ACC112 (cell line): Measurements from ENCODE around the gene TRIM61.
"Not testable (repeated sequence)": the region's sequence is repeated elsewhere in the genome, so short reads cannot be mapped to it uniquely, and the experiment has no call there.

Source experiments
- H2AFZ ChIP-seq: fragments of 200-600 bp; sonication (generic); one replicate; pipeline ENCODE4 v1.6.0; 2017; ENCODE audit warnings: antibody characterized with exemption, low read length; ENCODE audit not compliant: unreplicated experiment
- H3K27ac ChIP-seq: fragments of 200-600 bp; sonication (generic); 2 replicates; pipeline ENCODE4 v1.5.1; 2014; ENCODE audit warnings: low read depth, mild to moderate bottlenecking, antibody characterized with exemption, low read length, moderate library complexity
- H3K27me3 ChIP-seq: fragments of 200-600 bp; sonication (generic); 2 replicates; pipeline ENCODE4 v1.6.1; 2014; ENCODE audit warnings: mild to moderate bottlenecking, antibody characterized with exemption, low read length, moderate library complexity, mixed read lengths; ENCODE audit not compliant: insufficient read depth
- H3K36me3 ChIP-seq: fragments of 200-600 bp; sonication (generic); 2 replicates; pipeline ENCODE4 v1.6.1; 2016; ENCODE audit warnings: mild to moderate bottlenecking, antibody characterized with exemption, low read length, moderate library complexity, mixed read lengths; ENCODE audit not compliant: insufficient read depth
- H3K4me1 ChIP-seq: fragments of 200-600 bp; sonication (generic); one replicate; pipeline ENCODE4 v1.6.1; 2016; ENCODE audit warnings: low read length, mixed read lengths; ENCODE audit not compliant: insufficient read depth, unreplicated experiment, control insufficient read depth
- H3K4me3 ChIP-seq: fragments of 200-600 bp; sonication (generic); 2 replicates; pipeline ENCODE4 v1.5.1; 2014; ENCODE audit warnings: mild to moderate bottlenecking, low read depth, low read length
- H3K79me2 ChIP-seq: fragments of 200-600 bp; sonication (generic); one replicate; pipeline ENCODE4 v1.6.0; 2016; ENCODE audit warnings: low read length; ENCODE audit not compliant: control insufficient read depth, unreplicated experiment, insufficient read depth

TRIM61 gene

DNA sequence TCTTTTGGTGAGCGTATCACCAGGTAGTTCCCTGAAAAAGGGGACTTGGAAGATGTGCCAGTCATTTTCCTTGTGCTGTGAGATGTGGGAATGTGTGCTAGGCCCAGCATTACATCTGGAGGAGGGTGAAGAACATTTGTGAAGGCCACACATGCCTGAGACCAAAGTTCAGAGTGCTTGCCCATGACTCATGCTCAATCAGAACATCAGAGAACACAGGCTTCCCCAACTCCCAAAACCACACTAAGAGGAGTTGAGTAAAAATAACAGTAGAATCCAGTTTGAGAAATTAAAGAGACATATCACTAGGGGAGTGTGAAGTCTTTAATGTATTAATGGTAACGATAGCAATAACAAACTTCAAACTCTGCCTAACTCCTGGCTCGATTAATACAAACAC lies 18.0 kb downstream of the TRIM61 start:
- H3K36me3 ChIP-seq, H3K27me3 ChIP-seq, H3K4me1 ChIP-seq, H2AFZ ChIP-seq: not testable (repeated sequence)
- H3K79me2 ChIP-seq = peaks cover 14% of the 10 kb centered on the region
- H3K27ac ChIP-seq = peak overlapping the region; percentile 93
- H3K4me3 ChIP-seq = peak overlapping the region; percentile 50; the same call in 1 of the 2 replicates

DNA sequence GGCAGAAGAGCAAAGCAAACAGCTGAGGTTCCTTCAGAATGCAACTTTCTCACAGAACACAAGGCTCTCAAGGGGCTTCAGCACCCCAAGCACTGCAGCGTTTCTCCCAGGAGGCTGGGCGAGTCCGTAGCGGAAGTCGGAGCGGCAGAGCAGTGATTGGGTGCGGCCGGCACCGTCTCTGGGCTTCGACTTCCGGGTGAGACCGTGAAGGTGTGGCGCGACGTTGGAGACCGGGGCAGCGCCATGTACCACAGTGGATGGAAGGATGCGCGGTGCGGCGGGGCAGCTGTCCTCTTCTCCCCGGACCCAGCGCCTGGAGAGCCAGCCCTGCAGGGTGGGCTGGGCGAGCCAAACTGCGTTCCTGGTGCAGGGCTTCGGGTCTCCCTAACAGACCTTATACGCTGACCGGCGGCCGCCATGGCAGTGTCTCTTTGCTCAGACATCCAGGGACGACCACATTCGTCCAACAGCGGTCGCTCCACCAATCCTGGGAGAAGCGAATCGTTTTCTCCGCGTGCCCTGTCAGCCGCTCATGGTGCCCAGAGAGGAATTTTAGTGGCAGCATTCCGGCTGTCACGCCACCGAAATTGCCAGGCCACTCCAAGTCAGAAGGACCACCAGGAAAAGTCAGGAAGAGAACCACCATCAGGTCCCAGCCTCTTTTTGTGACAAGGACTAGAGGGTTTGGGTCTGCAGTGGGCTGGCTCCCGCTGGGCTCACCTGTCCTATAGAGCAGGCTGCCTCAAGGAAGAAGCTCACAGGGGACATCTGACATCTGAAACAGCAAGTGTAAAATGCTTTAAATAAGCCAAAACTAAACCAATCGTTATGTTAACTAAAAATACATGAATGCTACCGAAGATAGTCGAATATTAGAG lies 20.5 kb downstream of the TRIM61 start:
- H3K27me3 ChIP-seq = no peaks in the 10 kb centered on the region
- H3K4me3 ChIP-seq = peak overlapping the region; percentile 86
- H3K79me2 ChIP-seq = peaks cover 14% of the 10 kb centered on the region
- peak overlapping the region; percentile 98 for H2AFZ ChIP-seq
- H3K4me1 ChIP-seq = peaks cover 6% of the 10 kb centered on the region
- peak overlapping the region; percentile 93 for H3K27ac ChIP-seq
- H3K36me3 ChIP-seq = no peaks in the 10 kb centered on the region

DNA sequence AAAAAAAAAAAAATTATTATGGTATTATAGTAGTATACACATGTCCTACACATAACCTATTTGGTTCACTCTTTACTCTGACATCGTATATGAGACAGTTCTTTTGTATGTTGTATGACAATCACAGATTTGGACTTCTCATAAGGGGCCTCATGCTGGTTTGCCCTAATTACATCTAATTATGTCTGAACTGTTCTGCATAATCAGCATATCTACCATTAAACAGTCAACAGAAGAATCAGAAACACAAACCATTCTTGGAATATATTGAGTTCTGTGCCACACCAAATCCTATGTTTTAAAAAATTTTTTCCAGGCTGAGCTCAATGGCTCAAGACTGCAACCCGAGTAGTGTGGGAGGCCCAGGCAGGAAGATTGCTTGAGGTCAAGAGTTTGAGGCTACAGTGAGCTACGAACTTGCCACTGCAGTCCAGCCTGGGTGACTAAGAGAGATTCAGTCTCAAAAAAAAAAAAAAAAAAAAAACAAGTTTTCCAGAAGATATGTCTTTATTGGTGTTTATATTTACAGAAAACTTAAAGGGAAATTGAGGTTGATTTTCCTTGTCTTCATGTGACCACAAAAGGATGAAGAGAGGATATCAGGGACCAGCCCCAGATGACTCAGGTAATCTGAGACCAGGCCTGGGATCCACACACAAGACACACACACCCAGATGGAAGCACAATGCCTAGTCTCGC lies 22.2 kb downstream of the TRIM61 start:
- peaks cover 4% of the 10 kb centered on the region for H3K4me1 ChIP-seq

DNA sequence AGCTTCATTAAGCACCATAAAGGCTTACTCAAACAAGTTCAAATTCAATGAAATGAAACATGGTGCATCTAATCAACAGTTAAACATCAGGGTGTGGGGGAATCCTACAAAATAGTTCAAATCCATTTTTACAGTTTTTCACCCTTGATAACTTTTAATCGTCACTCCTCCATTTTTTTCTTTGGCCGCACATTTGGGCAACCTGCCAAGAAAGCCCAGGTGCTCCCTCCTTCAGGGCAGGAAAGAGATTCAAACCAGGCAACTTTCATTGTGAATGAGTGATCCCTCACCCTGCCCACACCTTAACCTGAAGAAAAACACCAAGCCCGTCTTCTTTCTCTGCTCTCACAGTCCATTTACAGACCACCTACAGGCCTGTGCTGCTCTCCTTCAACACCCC lies 24.9 kb downstream of the TRIM61 start:
- H2AFZ ChIP-seq = no peak overlapping the region

More for the DNA sequence above, 22.2 kb downstream of the TRIM61 start:
- no peak overlapping the region for H3K27ac ChIP-seq
- H3K36me3 ChIP-seq = no peaks in the 10 kb centered on the region
- peaks cover 14% of the 10 kb centered on the region for H3K79me2 ChIP-seq
- no peak overlapping the region for H2AFZ ChIP-seq
- H3K4me3 ChIP-seq = no peak overlapping the region
- H3K27me3 ChIP-seq = 0 out of 2 replicates have a peak, but pooled peaks cover 4% of the 10 kb centered on the region

DNA sequence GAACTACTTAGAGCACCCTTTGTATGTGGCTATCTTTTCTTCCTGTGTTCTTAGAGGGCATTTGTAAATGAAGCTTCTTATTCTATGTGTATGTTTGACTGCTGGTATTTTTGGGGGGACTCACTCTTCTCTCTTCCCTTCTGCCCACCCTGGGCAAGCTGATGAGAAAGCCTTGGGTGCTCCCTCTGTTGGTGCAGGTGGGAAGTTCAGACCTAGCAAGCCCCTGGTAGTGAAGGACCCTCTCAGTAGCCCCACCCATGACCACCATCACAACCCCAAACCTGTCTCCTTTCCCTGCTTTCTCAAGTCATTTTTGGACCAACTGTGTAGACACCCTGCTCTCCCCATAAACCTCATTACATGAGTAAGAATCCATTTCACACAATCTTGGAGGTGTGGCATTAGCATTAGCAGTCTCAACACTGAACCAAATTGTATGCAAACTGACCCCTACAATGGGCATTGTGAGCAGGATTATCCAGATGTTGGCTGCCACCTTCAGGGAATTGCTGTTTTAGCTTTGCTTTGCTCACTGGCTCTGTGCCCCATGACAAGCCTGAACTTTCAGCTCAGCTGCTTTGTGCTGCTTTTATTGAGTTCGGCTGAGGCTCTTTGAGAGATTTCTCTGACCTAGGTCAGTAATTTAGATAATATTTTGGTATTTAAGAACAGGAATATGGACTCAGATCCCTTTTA lies 27.9 kb downstream of the TRIM61 start:
- Histone ChIP-seq H2AFZ (no peak overlapping the region), H3K4me3 (no peak overlapping the region), H3K27ac (no peak overlapping the region), H3K27me3 (peaks cover 4% of the 10 kb centered on the region; the same call in 1 of the 2 replicates), H3K36me3 (no peaks in the 10 kb centered on the region), H3K79me2 (no peaks in the 10 kb centered on the region), H3K4me1 (no peaks in the 10 kb centered on the region)

More for the DNA sequence above, 24.9 kb downstream of the TRIM61 start:
- H3K4me1 ChIP-seq = no peaks in the 10 kb centered on the region
- no peak overlapping the region for H3K4me3 ChIP-seq
- peaks cover 7% of the 10 kb centered on the region for H3K79me2 ChIP-seq
- H3K36me3 ChIP-seq = no peaks in the 10 kb centered on the region
- H3K27me3 ChIP-seq = 0 out of 2 replicates have a peak, but pooled peaks cover 4% of the 10 kb centered on the region
- H3K27ac ChIP-seq = no peak overlapping the region

DNA sequence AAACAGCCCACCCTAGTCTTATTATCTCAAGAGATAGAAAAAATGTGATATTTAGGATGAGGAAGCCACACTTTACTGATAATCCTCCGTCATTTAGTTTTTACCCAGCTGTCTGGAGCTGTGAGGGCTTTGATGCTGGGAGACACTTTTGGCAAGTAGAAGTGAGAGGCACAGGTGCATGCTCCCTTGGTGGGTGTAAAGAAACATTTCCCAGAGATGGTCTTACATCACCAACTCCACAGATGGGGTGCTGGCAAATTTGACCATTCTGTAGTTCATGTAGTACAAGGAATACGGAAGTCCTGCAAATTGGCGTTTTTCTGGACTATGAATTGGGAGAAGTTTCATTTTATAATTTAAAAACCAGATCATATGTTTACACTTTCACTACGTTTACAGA lies 28.5 kb downstream of the TRIM61 start:
- Histone ChIP-seq H3K27me3 (peaks cover 4% of the 10 kb centered on the region; the same call in 1 of the 2 replicates), H3K27ac (no peak overlapping the region), H3K4me1 (no peaks in the 10 kb centered on the region), H3K79me2 (no peaks in the 10 kb centered on the region), H3K36me3 (no peaks in the 10 kb centered on the region), H3K4me3 (no peak overlapping the region), H2AFZ (no peak overlapping the region)

DNA sequence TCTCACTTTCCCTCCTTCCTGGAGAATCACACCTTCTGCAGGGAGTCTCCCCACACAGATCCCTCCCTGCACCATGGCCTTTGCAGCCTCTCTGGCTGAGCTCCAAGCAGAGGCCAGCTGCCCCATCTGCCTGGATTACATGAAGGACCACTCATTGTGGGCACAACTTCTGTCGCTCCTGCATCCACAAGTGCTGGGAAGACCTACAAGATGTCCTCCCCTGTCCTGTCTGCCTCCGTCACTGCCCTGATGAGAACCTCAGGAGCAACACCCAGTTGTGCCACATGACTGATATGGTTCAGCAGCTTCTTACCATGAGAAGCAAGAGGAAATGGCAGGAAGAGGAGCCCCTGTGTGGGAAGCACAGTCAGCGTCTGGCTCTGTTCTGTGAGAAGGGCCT lies 29.5 kb downstream of the TRIM61 start:
- H3K27ac ChIP-seq, H3K4me3 ChIP-seq, H3K79me2 ChIP-seq, H3K27me3 ChIP-seq, H3K36me3 ChIP-seq, H3K4me1 ChIP-seq, H2AFZ ChIP-seq: not testable (repeated sequence)

DNA sequence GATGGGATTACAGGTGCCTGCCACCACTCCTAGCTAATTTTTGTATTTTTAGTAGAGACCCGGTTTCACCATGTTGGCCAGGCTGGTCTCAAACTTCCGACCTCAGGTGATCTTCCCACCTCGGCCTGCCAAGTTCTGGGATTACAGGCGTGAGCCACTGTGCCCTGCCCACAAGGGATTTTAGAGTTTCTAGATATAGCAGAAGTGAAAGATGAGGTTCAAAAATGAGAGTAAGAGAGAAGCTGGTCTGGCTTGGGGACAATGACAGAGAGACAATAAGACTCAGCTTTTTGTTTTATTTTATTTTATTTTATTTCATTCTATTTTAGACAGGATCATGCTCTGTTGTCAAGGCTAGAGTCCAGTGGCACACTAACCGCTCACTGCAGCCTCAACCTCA lies 30.6 kb downstream of the TRIM61 start:
- Histone ChIP-seq H2AFZ (no peak overlapping the region), H3K4me1 (no peaks in the 10 kb centered on the region), H3K79me2 (no peaks in the 10 kb centered on the region), H3K4me3 (no peak overlapping the region), H3K36me3 (no peaks in the 10 kb centered on the region), H3K27ac (no peak overlapping the region), H3K27me3 (peaks cover 6% of the 10 kb centered on the region)

DNA sequence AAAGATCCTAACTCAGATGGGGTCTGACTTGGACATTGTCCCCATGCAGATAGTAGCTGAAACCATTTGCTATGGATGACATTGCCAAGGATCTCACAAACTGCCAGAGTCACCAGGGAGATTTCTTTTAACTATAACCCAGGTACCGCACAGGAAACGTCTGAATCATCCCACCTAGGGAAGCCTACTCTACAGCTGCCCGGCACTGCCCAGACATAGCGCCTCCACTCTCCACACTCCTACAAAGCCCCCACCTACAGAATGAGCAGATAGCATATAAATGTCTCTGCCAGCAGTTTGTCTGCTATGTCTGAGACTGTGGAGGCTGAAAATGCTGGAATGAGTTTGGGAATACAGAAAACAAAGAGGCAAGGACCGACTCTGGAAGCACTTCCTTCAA lies 32.3 kb downstream of the TRIM61 start:
- H3K79me2 ChIP-seq = no peaks in the 10 kb centered on the region
- no peak overlapping the region for H3K4me3 ChIP-seq
- H3K4me1 ChIP-seq = no peaks in the 10 kb centered on the region
- H2AFZ ChIP-seq = no peak overlapping the region
- no peak overlapping the region for H3K27ac ChIP-seq
- no peaks in the 10 kb centered on the region for H3K36me3 ChIP-seq
- H3K27me3 ChIP-seq = peaks cover 3% of the 10 kb centered on the region

DNA sequence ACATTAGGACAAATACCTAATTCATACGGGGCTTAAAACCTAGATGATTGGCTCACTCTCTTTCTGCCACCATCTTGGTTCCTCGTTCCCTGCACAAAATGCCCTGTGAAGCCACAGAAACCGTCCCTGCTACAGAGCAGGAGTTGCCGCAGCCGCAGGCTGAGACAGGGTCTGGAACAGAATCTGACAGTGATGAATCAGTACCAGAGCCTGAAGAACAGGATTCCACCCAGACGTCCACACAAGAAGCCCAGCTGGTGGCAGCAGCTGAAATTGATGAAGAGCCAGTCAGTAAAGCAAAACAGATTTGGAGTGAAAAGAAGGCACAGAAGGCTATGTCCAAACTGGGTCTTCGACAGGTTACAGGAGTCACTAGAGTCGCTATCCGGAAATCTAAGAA lies 34.3 kb downstream of the TRIM61 start:
- H3K27me3 ChIP-seq = peaks cover 3% of the 10 kb centered on the region
- no peak overlapping the region for H3K27ac ChIP-seq
- H3K4me3 ChIP-seq = no peak overlapping the region
- H3K79me2 ChIP-seq = no peaks in the 10 kb centered on the region
- H3K36me3 ChIP-seq = no peaks in the 10 kb centered on the region
- no peak overlapping the region for H2AFZ ChIP-seq
- no peaks in the 10 kb centered on the region for H3K4me1 ChIP-seq
